ENCODE results near the gene CBLB.

The CBLB gene

GRCh38 chr3:105634708-105635107 lies 234.1 kb downstream of the CBLB start:
- TF ChIP-seq CTCF (IDR thresholded peaks at IDR 0.05; ENCODE audit: low read depth, low read length) = no peak
- Histone ChIP-seq H3K36me3 (no peaks in the 10 kb centered on the region), H3K27ac (no peak overlapping the region), H3K27me3 (ENCODE audit: insufficient read depth, low read depth, severe bottlenecking) (no peaks in the 10 kb centered on the region), H3K9me3 (ENCODE audit: severe bottlenecking) (no peaks in the 10 kb centered on the region), H3K4me3 (ENCODE audit: low read depth, low read length) (no peak overlapping the region)
- DNase-seq = no peak

GRCh38 chr3:105629718-105630117 lies 239.1 kb downstream of the CBLB start:
- Histone ChIP-seq H3K36me3 (no peaks in the 10 kb centered on the region), H3K27ac (no peak overlapping the region), H3K4me3 (ENCODE audit: low read depth, low read length) (no peak overlapping the region), H3K27me3 (ENCODE audit: insufficient read depth, low read depth, severe bottlenecking) (no peaks in the 10 kb centered on the region), H3K9me3 (ENCODE audit: severe bottlenecking) (no peaks in the 10 kb centered on the region)
- no peak for TF ChIP-seq CTCF (IDR thresholded peaks at IDR 0.05; ENCODE audit: low read depth, low read length)
- DNase-seq = no peak

GRCh38 chr3:105626739-105627138 lies 242.1 kb downstream of the CBLB start:
- no peaks in the 10 kb centered on the region for H3K36me3 ChIP-seq
- TF ChIP-seq CTCF (IDR thresholded peaks at IDR 0.05; ENCODE audit: low read depth, low read length) = no peak
- DNase-seq = no peak
- no peaks in the 10 kb centered on the region for H3K27me3 ChIP-seq (ENCODE audit: insufficient read depth, low read depth, severe bottlenecking)
- no peaks in the 10 kb centered on the region for H3K9me3 ChIP-seq (ENCODE audit: severe bottlenecking)
- H3K27ac ChIP-seq = no peak overlapping the region
- H3K4me3 ChIP-seq (ENCODE audit: low read depth, low read length) = no peak overlapping the region

GRCh38 chr3:105622169-105622568 lies 246.6 kb downstream of the CBLB start:
- Histone ChIP-seq H3K36me3 (no peaks in the 10 kb centered on the region), H3K9me3 (ENCODE audit: severe bottlenecking) (no peaks in the 10 kb centered on the region)
- TF ChIP-seq CTCF (IDR thresholded peaks at IDR 0.05; ENCODE audit: low read depth, low read length) = no peak

GRCh38 chr3:105620236-105620635 lies 248.6 kb downstream of the CBLB start:
- Histone ChIP-seq H3K27me3 (ENCODE audit: insufficient read depth, low read depth, severe bottlenecking) (no peaks in the 10 kb centered on the region), H3K27ac (no peak overlapping the region), H3K9me3 (ENCODE audit: severe bottlenecking) (no peaks in the 10 kb centered on the region), H3K36me3 (no peaks in the 10 kb centered on the region), H3K4me3 (ENCODE audit: low read depth, low read length) (no peak overlapping the region)
- DNase-seq = no peak
- TF ChIP-seq CTCF (IDR thresholded peaks at IDR 0.05; ENCODE audit: low read depth, low read length) = no peak

More at GRCh38 chr3:105622169-105622568, 246.6 kb downstream of the CBLB start:
- no peaks in the 10 kb centered on the region for H3K27me3 ChIP-seq (ENCODE audit: insufficient read depth, low read depth, severe bottlenecking)
- no peak for DNase-seq
- H3K27ac ChIP-seq = no peak overlapping the region
- H3K4me3 ChIP-seq (ENCODE audit: low read depth, low read length) = no peak overlapping the region

GRCh38 chr3:105619651-105620050 lies 249.2 kb downstream of the CBLB start:
- H3K36me3 ChIP-seq = no peaks in the 10 kb centered on the region
- H3K27ac ChIP-seq = no peak overlapping the region
- no peaks in the 10 kb centered on the region for H3K27me3 ChIP-seq (ENCODE audit: insufficient read depth, low read depth, severe bottlenecking)
- no peak overlapping the region for H3K4me3 ChIP-seq (ENCODE audit: low read depth, low read length)
- no peak for TF ChIP-seq CTCF (IDR thresholded peaks at IDR 0.05; ENCODE audit: low read depth, low read length)
- DNase-seq = no peak
- H3K9me3 ChIP-seq (ENCODE audit: severe bottlenecking) = no peaks in the 10 kb centered on the region

Measured in WERI-Rb-1 (cell line).